Neural progenitor cell (in vitro differentiated cells): ENCODE measurements around the gene MDP1. TPM values are rescaled to one million over a fixed set of nuclear protein-coding genes. Genes with fewer than 3 reads are reported as not detected.
A peak's percentile ranks its signal among the peaks of the same experiment; 100 is the strongest.

ENCODE experiments used
- DNase-seq: peaks from one replicate; pipeline ENCODE4 v3.0.0-alpha.2; 2016; ENCODE audit warnings: low spot score
- H2AFZ ChIP-seq: fragments of 200-600 bp; sonication (generic); replicated peaks from 2 replicates; pipeline ENCODE4 v1.6.1; 2016; ENCODE audit warnings: antibody characterized with exemption
- H3F3A ChIP-seq: fragments of 200-600 bp; sonication (generic); 2 replicates; pipeline ENCODE4 v1.6.1; 2016; ENCODE audit warnings: antibody characterized with exemption, low read depth
- H3K27ac ChIP-seq: fragments of 200-600 bp; sonication (generic); 2 replicates; pipeline ENCODE4 v1.5.1; 2016; ENCODE audit warnings: mild to moderate bottlenecking
- H3K27me3 ChIP-seq: fragments of 200-600 bp; sonication (generic); 2 replicates; pipeline ENCODE4 v1.6.1; 2016; ENCODE audit warnings: mild to moderate bottlenecking, moderate library complexity
- H3K36me3 ChIP-seq: fragments of 200-600 bp; sonication (generic); 2 replicates; pipeline ENCODE4 v1.5.1; 2016
- H3K4me1 ChIP-seq: fragments of 200-600 bp; sonication (generic); 2 replicates; pipeline ENCODE4 v1.6.1; 2016; ENCODE audit warnings: mixed run types
- H3K4me2 ChIP-seq: fragments of 200-600 bp; sonication (generic); 2 replicates; pipeline ENCODE4 v1.6.1; 2016
- H3K4me3 ChIP-seq: fragments of 200-600 bp; sonication (generic); 2 replicates; pipeline ENCODE4 v1.5.1; 2016
- H3K79me2 ChIP-seq: fragments of 200-600 bp; sonication (generic); 2 replicates; pipeline ENCODE4 v1.6.1; 2016; ENCODE audit warnings: low read depth
- H3K9ac ChIP-seq: fragments of 200-600 bp; sonication (generic); 2 replicates; pipeline ENCODE4 v1.6.1; 2016
- H3K9me3 ChIP-seq: fragments of 200-600 bp; sonication (generic); 2 replicates; pipeline ENCODE4 v1.5.1; 2016; ENCODE audit warnings: low read depth
- H4K20me1 ChIP-seq: fragments of 200-600 bp; sonication (generic); 2 replicates; pipeline ENCODE4 v1.6.1; 2016; ENCODE audit warnings: low read depth
- H3K27ac Mint-ChIP-seq: 3 replicates; pipeline ENCODE4 v1.8.0; 2021; ENCODE audit warnings: mixed read lengths
- H3K27me3 Mint-ChIP-seq: 2 replicates; pipeline ENCODE4 v1.8.0; 2022; ENCODE audit warnings: low read depth, mild to moderate bottlenecking, inconsistent platforms, moderate library complexity, mixed read lengths; ENCODE audit not compliant: insufficient read depth
- H3K36me3 Mint-ChIP-seq: 3 replicates; pipeline ENCODE4 v1.8.0; 2021; ENCODE audit warnings: mixed read lengths
- H3K4me1 Mint-ChIP-seq: 3 replicates; pipeline ENCODE4 v1.8.0; 2021; ENCODE audit warnings: mixed read lengths
- H3K4me3 Mint-ChIP-seq: 3 replicates; pipeline ENCODE4 v1.8.0; 2021; ENCODE audit warnings: mild to moderate bottlenecking, moderate library complexity, mixed read lengths
- H3K9me3 Mint-ChIP-seq: 3 replicates; pipeline ENCODE4 v1.8.0; 2020; ENCODE audit warnings: mixed read lengths
- EZH2 ChIP-seq: fragments of 200-600 bp; sonication (generic); IDR thresholded peaks from 2 replicates; pipeline ENCODE4 v1.6.1; 2017; ENCODE audit warnings: antibody characterized with exemption, mild to moderate bottlenecking, moderate library complexity
- EZH2phosphoT487 ChIP-seq: fragments of 200-600 bp; sonication (generic); IDR thresholded peaks from 2 replicates; pipeline ENCODE4 v1.6.1; 2017; ENCODE audit warnings: antibody characterized with exemption
- total RNA-seq: library from RNA; depleted of rRNA; stranded (reverse); fragments of >200 nt; gene quantifications from 2 replicates; pipeline ENCODE4 v1.2.3, GENCODE V29; 2015; ENCODE audit warnings: low replicate concordance
- TF ChIP-seq, protein P1 (sequence below): fragments of 200-600 bp; sonication (generic); IDR thresholded peaks from 2 replicates; pipeline ENCODE4 v1.5.1; 2017; ENCODE audit warnings: antibody characterized with exemption, mild to moderate bottlenecking

Gene MDP1
- total RNA-seq, 1 donor from 2014 or later = 18.3 TPM

GRCh38 chr14:24243336-24243836, 27.5 kb upstream of the MDP1 start:
- Mint-ChIP-seq H3K9me3 (no peaks in the 10 kb centered on the region), H3K4me1 (peaks cover 17% of the 10 kb centered on the region), H3K36me3 (peaks cover 8% of the 10 kb centered on the region), H3K27me3 (peaks cover 2% of the 10 kb centered on the region), H3K4me3 (peak overlapping the region; percentile 91), H3K27ac (peak overlapping the region; percentile 98)
- peak overlapping the region; percentile 45 for H2AFZ ChIP-seq
- H3K4me3 ChIP-seq = peak overlapping the region; percentile 74
- no peak overlapping the region for H3K9ac ChIP-seq
- H3K36me3 ChIP-seq = no peaks in the 10 kb centered on the region
- TF ChIP-seq EZH2 = no peak
- H3K27me3 ChIP-seq = no peaks in the 10 kb centered on the region
- H3K4me1 ChIP-seq = peaks cover 3% of the 10 kb centered on the region
- no peak for DNase-seq
- peak overlapping the region; percentile 72 for H3K4me2 ChIP-seq
- H3K9me3 ChIP-seq = no peaks in the 10 kb centered on the region
- H3F3A ChIP-seq = peaks cover 18% of the 10 kb centered on the region
- H4K20me1 ChIP-seq = peaks cover 5% of the 10 kb centered on the region
- no peak overlapping the region for H3K27ac ChIP-seq
- peaks cover 17% of the 10 kb centered on the region for H3K79me2 ChIP-seq

DNA sequence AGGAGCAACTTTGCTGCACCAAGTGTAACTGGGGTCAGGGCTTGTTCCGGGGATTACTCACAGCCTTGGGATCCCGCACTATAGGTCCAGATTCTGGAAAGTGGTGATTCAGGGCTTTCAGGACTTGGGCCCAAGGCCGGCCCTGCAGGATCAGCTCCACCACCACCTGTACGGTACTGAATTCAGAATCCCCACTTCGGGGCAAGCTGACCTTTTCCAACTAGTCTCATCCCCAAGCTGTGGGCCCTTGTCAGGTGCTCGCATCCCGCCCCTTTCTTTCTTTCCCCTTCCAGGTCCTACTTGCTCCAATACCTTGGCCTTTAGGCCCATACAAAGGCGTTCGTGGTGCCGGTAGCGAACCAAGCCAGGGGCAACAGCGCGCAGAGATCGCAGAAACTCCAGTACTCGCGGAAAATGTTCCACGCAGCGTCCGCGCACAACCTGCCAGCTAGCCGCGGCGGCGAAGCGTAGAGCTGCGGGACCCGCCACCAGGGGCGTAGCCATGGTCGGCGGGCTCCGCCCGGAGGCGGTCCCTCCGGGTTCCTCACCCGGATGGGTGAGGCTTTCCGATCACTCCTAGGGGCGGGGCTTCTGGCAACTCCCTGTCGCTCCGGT, 26.1 kb upstream of the MDP1 start:
- Histone ChIP-seq H2AFZ (peak overlapping the region; percentile 74), H3K27ac (peak overlapping the region; percentile 87), H3K4me3 (peak overlapping the region; percentile 74), H3K9ac (peak overlapping the region; percentile 57), H4K20me1 (peaks cover 5% of the 10 kb centered on the region), H3K4me2 (peak overlapping the region; percentile 72), H3F3A (peaks cover 18% of the 10 kb centered on the region), H3K36me3 (no peaks in the 10 kb centered on the region), H3K27me3 (no peaks in the 10 kb centered on the region), H3K9me3 (no peaks in the 10 kb centered on the region), H3K79me2 (peaks cover 17% of the 10 kb centered on the region), H3K4me1 (peaks cover 3% of the 10 kb centered on the region)
- TF ChIP-seq, protein P1, sequence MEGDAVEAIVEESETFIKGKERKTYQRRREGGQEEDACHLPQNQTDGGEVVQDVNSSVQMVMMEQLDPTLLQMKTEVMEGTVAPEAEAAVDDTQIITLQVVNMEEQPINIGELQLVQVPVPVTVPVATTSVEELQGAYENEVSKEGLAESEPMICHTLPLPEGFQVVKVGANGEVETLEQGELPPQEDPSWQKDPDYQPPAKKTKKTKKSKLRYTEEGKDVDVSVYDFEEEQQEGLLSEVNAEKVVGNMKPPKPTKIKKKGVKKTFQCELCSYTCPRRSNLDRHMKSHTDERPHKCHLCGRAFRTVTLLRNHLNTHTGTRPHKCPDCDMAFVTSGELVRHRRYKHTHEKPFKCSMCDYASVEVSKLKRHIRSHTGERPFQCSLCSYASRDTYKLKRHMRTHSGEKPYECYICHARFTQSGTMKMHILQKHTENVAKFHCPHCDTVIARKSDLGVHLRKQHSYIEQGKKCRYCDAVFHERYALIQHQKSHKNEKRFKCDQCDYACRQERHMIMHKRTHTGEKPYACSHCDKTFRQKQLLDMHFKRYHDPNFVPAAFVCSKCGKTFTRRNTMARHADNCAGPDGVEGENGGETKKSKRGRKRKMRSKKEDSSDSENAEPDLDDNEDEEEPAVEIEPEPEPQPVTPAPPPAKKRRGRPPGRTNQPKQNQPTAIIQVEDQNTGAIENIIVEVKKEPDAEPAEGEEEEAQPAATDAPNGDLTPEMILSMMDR = peak; percentile 57
- TF ChIP-seq EZH2phosphoT487 (no peak), EZH2 (no peak)
- H3K4me1 Mint-ChIP-seq = peaks cover 17% of the 10 kb centered on the region
- H3K9me3 Mint-ChIP-seq = no peaks in the 10 kb centered on the region
- peak overlapping the region; percentile 91 for H3K4me3 Mint-ChIP-seq
- peaks cover 2% of the 10 kb centered on the region for H3K27me3 Mint-ChIP-seq
- H3K27ac Mint-ChIP-seq = no peak overlapping the region
- peak; percentile 98 for DNase-seq
- peaks cover 18% of the 10 kb centered on the region for H3K36me3 Mint-ChIP-seq

DNA sequence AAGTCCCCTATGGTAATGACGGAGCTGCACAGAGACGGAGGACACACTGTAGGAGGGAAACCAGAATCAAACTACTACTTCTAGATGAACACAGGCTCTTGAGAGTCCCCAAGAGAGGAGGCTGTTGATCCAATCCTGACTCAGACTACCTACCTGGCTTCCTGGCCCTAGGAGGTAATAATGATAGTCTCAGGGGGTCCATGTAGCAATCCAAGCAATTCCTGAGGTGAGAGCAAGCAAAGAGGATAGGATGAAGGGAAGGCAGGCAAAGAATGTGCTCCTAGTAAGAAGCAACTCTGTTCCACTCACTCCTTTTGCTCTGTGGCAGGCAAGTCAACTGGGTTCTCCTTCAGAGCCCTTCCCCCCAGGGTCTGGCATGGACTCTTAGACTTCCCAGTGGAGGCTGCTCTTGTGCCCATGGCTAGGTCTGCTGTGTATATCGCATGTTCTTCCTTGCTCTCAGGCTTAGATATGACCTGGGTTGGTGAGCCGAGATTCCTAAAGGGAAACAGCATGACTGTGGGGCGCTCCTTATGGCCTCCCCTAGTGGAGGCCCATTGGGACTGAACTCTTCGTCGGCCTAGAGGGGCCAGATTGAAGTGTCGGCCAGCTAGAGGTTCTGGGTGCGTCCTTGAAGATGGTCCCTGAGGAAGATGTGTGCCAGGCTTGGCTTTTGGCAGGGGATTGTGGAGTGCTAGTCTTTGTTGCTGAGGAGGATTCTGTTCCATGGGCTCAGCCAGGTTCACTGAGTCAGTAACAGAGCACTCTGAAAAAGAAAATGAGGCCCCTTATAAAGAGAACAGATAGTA, 24.4 kb upstream of the MDP1 start:
- no peaks in the 10 kb centered on the region for H3K36me3 ChIP-seq
- H3K4me2 ChIP-seq = no peak overlapping the region
- H3K36me3 Mint-ChIP-seq = peaks cover 21% of the 10 kb centered on the region

More for the DNA sequence above, 24.4 kb upstream of the MDP1 start:
- no peaks in the 10 kb centered on the region for H3K9me3 ChIP-seq
- H4K20me1 ChIP-seq = peaks cover 5% of the 10 kb centered on the region
- H3K27me3 Mint-ChIP-seq = peaks cover 2% of the 10 kb centered on the region
- H3K4me1 Mint-ChIP-seq = peaks cover 17% of the 10 kb centered on the region
- peaks cover 17% of the 10 kb centered on the region for H3K79me2 ChIP-seq
- peaks cover 3% of the 10 kb centered on the region for H3K4me1 ChIP-seq
- H2AFZ ChIP-seq = no peak overlapping the region
- no peak for DNase-seq
- no peak overlapping the region for H3K27ac Mint-ChIP-seq
- H3K4me3 ChIP-seq = no peak overlapping the region
- peaks cover 18% of the 10 kb centered on the region for H3F3A ChIP-seq
- no peak overlapping the region for H3K27ac ChIP-seq
- H3K4me3 Mint-ChIP-seq = peak overlapping the region; percentile 91
- no peaks in the 10 kb centered on the region for H3K27me3 ChIP-seq
- TF ChIP-seq, protein P1 = no peak
- TF ChIP-seq EZH2 (no peak), EZH2phosphoT487 (no peak)
- H3K9me3 Mint-ChIP-seq = no peaks in the 10 kb centered on the region
- H3K9ac ChIP-seq = no peak overlapping the region
